ENCODE results near the gene FADS2.

FADS2 gene

DNA sequence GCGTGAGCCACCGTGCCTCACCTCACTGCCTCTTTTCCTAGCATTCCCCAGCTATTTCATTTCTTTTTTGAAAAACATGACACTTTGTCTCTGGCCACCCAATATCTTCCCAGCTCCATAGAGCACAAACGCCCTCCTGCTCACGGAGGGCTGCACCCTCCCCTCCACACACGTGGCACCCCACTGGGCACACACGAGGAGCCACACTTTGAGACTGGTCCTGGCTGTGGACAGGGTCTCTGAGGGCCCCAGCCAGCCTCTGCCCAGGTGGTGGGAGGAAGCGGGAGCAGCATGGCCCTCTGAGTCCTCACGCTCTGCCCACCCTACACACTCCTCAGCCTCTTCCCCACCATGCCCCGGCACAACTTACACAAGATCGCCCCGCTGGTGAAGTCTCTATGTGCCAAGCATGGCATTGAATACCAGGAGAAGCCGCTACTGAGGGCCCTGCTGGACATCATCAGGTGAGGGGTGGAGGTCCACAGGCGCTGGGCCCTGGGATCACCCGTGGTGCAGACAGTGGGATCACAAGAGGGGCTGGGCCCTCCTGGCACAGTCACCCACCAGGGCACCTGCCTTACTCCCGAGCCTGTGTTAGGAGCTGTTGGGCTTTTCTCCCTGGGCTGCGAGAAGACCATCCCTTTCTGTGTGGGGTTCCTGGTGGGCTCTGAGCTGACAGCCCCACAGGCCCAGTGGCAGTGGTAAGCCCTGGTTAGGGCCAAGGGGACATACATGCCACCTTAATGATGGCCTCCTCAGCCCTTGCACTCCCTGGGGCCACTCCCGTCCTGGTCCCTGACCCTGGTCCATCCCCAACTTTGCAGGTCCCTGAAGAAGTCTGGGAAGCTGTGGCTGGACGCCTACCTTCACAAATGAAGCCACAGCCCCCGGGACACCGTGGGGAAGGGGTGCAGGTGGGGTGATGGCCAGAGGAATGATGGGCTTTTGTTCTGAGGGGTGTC lies 37.0 kb downstream of the FADS2 start:
- in situ Hi-C loops (cut with MboI; ENCODE audit: low sequenced_read_pairs) = loop anchor here (25.0 kb wide), 1 partner anchor 447 kb away; no protein-coding TSS in a partner anchor

DNA sequence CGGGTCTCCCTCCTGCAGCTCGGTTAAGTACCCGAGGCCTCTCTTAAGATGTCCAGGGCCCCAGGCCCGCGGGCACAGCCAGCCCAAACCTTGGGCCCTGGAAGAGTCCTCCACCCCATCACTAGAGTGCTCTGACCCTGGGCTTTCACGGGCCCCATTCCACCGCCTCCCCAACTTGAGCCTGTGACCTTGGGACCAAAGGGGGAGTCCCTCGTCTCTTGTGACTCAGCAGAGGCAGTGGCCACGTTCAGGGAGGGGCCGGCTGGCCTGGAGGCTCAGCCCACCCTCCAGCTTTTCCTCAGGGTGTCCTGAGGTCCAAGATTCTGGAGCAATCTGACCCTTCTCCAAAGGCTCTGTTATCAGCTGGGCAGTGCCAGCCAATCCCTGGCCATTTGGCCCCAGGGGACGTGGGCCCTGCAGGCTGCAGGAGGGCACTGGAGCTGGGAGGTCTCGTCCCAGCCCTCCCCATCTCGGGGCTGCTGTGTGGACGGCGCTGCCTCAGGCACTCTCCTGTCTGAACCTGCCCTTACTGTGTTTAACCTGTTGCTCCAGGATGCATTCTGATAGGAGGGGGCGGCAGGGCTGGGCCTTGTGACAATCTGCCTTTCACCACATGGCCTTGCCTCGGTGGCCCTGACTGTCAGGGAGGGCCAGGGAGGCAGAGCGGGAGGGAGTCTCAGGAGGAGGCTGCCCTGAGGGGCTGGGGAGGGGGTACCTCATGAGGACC lies 38.3 kb downstream of the FADS2 start:
- in situ Hi-C loops (cut with MboI; ENCODE audit: low sequenced_read_pairs) = loop anchor here (25.0 kb wide), 1 partner anchor 446 kb away; no protein-coding TSS in a partner anchor

DNA sequence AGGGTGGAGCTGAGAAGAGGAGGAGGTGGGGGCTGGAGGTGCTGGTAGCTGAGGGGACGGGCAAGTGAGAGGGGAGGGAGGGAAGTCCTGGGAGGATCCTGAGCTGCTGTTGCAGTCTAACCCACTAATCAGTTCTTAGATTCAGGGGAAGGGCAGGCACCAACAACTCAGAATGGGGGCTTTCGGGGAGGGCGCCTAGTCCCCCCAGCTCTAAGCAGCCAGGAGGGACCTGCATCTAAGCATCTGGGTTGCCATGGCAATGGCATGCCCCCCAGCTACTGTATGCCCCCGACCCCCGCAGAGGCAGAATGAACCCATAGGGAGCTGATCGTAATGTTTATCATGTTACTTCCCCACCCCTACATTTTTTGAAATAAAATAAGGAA lies 38.9 kb downstream of the FADS2 start:
- in situ Hi-C loops (cut with MboI; ENCODE audit: low sequenced_read_pairs) = loop anchor here (25.0 kb wide), 1 partner anchor 445 kb away; no protein-coding TSS in a partner anchor

DNA sequence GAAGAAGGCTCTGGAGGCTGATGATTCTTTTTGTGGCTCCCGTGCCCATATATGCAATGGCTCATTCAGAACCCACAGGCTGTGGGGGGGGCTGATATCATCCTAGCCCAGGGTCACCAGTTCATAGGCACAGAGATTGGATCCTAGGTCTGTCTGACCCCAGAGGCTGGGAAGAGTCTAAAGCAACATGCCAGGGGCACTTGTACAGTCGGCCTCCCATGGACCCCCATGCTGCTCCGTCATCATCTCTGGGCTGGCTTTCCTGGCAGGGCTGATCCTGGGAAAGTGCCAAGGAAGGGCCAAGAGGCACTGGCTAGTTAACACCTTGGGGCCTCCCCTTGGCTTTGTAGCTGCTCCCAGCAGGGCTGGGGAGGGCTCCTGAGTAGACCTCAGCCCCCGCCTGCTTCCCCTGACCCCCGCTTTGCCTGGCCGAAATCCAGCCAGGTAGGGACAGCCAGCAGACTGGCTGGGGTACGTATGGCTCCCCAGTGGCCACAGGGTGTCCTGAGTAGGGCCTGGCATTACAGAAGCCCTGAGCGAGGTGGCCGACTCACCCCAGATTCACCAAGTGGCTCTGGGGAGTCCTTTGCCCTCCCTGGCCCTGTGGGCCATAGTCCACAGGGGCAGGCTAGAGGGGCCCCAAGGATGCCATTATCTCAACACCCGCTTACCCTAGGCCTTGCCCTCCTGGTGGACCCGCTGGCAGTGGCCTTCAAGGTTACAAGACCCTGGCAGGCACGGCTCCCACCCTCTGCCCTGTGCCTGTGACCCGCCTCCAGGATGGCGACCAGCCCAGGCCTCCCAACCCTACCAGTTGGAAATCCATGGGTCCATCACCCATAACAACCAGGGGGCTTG lies 40.7 kb downstream of the FADS2 start:
- in situ Hi-C loops (cut with MboI; ENCODE audit: low sequenced_read_pairs) = loop anchor here (25.0 kb wide), 1 partner anchor 444 kb away; no protein-coding TSS in a partner anchor

DNA sequence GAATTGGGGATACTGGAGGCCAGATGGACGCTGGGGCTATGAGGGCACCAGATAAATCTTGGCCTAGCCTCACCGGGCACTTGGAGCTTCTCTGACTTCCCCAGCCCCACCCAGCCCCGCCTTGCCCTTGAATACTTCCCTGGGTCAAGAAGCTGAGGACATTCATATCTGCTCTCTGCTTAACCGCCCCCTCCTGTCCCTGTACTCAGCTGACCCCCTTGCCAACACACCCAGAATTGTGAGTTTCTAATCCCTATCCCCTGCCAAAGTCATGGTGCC lies 41.3 kb downstream of the FADS2 start:
- in situ Hi-C loops (cut with MboI; ENCODE audit: low sequenced_read_pairs) = loop anchor here (25.0 kb wide), 1 partner anchor 443 kb away; no protein-coding TSS in a partner anchor

DNA sequence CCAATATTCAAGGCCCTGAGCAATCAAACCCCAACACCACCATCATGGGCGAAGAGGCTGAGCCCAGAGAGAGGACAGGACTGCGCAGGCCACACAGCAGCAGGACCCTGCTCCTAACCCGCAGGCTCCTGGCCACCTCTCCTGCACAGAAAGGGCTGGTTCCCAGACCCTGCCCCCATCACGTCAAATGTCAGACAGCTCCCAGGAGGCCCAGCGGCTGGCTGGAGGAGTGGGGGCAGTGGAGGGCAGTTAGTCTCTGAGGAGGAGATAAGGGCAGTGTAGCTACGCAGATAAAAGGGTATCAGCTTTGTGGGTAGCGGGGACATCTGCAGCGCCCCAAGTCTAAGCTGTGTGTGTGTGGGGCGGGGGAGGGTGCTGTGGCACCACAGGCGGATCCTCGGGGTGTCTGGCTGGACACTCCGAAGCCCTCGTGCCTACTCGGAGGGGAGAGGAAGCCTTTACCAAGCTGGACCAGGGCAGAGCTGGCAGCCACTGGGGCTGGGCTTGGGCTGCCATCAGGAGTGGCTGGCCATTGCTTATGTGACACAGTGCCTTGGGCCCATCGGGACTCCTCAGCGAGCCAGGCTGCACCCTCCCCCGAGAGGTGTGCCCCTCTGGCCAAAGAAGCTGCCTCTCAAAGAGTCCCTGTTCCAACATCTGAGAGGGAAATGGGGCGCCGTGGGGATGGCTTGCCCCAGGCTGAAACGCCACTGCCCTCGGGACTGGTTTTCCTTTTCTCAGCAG lies 41.8 kb downstream of the FADS2 start:
- in situ Hi-C loops (cut with MboI; ENCODE audit: low sequenced_read_pairs) = loop anchor here (25.0 kb wide), 1 partner anchor 442 kb away; no protein-coding TSS in a partner anchor

DNA sequence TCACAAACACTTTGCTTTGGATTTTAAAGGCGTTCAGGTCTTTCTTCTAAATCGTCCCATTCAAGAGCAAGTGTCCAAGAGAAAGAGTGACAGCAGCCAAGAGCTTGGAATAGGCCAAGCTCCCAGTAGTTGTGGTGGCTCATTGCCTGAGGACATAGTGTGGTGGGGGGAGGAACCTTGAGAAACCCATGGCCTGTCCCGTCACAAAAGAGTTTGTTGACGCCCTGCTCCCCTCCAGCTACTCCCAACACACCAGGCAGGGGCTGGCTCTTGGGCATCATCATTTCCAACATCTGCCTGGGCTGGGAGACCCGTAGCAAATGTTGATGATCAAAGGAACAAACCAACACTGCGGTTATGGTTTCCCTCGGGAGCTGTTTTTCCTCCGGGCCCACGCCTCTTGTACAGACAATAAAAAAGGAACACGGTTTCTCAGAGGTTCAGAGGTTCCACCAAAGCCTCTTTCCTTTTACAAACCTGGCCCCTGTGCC lies 42.5 kb downstream of the FADS2 start:
- in situ Hi-C loops (cut with MboI; ENCODE audit: low sequenced_read_pairs) = loop anchor here (25.0 kb wide), 1 partner anchor 442 kb away; no protein-coding TSS in a partner anchor

DNA sequence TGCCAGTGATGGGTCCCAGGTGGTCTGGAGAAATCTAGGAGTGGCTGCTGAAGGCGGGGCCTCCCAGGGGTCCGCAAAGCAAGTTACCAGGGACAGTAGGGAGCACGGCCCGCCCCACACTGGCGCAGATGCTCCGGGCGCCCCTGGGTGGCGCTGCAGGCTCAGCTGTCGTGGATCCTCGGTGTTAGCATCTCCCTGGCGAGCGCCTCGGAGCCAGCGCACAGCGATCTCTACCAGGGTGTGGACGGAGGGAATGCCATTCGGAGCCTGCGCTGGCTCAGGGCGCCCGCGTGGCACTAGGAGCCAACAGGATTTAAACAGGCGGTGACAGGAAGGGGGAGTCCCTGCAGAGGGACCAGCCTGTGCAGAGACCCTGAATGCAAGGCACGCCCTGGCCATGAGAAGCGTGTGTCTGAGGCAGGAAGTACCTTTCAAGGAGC lies 43.1 kb downstream of the FADS2 start:
- in situ Hi-C loops (cut with MboI; ENCODE audit: low sequenced_read_pairs) = loop anchor here (25.0 kb wide), 1 partner anchor 441 kb away; no protein-coding TSS in a partner anchor

DNA sequence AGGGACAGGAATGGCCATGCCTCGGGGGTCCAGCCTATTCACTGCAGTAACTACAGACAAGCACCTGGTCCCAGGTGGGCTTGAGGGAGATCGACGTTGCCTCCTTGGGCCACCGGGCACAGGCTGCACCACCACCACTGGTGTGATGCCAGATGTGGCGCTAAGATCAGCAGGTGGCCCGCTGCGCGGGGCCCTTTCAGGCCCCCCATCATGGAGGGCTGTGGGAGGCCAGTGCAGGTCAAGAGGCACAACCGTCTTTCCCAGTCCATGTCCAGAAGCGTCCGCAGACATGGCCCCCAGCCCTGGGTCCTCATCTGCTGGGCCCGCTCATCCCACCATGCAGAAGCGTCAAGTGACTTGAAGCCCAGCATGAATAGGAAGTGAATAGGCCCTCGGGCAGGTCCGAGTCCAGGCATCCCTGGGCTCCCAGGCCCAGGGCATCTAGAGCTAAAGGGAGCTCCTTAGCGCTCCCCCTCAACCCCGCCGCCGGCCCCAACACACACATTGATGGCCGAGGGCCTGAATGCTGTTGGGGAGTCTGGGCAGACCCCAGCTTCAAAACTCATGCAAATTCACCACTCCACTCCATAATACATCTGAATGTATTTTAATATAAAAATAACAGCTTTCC lies 45.0 kb downstream of the FADS2 start:
- in situ Hi-C loops (cut with MboI; ENCODE audit: low sequenced_read_pairs) = loop anchor here (25.0 kb wide), 1 partner anchor 439 kb away; no protein-coding TSS in a partner anchor

DNA sequence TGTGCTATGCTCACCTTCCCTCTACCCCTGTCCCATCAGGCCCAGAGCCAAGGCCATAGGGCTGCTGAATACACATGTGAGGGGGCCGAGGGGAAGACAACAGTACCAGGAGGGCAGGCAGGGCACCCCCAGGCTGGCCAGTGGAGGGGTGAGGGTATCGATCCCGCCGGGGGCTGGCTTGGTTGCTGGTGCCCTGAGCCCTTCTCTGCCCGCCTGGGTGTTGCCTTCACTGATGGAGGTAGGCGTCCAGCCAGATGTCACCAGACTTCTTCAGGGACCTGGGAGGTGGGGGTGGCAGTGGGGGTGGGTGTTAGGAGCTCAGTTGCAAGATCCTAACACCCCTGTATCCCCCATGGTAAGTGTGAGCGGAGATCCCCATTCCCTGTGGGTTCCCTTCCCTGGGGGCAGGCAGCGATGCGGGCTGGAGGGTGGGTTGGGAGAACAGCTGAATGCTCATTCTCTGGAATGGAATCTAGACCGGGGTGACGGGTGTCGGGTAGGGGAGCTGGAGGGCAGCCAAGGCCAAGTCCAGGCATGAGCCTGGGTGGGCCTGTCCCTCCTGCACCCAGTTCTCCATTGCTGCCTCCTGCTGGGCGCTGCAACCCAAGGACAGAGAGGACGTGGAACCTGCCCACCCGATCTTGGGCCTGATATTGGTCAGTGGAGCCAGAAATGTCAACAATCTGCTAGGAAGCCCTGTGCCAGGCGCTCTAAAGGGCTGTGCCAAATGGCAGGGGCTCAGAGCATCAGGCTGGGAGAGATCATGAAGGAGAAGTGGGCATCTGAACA lies 45.7 kb downstream of the FADS2 start:
- in situ Hi-C loops (cut with MboI; ENCODE audit: low sequenced_read_pairs) = loop anchor here (25.0 kb wide), 1 partner anchor 439 kb away; no protein-coding TSS in a partner anchor

DNA sequence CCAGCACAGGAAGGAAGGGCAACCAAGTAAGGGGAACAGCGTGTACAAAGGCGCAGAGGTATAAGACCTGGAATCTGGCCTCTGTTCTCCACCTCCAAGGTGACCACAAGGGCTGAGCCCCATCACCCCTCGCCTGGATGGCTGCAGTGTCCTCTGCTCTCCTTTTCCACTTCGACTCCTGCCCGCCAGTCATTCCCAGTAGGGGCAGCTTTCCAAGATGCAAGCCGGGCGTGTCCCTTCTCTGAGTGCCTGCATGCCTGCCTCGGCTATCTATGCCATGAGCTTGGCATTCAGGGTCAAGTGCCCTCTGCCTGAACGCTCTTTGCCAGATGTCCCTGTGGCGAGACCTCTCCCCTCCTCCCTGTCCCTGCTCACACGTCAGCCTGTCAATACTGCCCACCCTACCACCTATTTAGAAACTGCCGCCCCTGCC lies 46.3 kb downstream of the FADS2 start:
- in situ Hi-C loops (cut with MboI; ENCODE audit: low sequenced_read_pairs) = loop anchor here (25.0 kb wide), 1 partner anchor 438 kb away; no protein-coding TSS in a partner anchor

DNA sequence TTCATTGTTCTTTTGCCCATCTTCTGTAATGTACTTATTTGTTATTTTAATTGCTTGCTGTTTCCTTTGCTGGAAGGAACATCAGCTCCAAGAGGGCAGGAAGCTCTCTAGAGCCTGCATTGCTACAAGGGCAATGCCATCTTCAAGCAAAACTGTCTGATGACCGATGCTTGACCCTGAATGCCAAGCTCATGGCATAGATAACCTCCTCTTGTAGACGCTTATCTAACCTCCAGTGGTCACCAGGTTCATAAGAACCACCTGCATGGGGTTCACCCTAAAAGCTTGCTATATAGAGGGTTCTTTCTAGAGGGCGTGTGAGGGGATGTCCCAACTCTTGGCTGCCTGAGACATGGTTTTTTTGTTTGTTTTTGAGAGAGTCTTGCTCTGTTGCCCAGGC lies 46.8 kb downstream of the FADS2 start:
- in situ Hi-C loops (cut with MboI; ENCODE audit: low sequenced_read_pairs) = loop anchor here (25.0 kb wide), 2 partner anchors 187 to 437 kb away; no protein-coding TSS in a partner anchor

DNA sequence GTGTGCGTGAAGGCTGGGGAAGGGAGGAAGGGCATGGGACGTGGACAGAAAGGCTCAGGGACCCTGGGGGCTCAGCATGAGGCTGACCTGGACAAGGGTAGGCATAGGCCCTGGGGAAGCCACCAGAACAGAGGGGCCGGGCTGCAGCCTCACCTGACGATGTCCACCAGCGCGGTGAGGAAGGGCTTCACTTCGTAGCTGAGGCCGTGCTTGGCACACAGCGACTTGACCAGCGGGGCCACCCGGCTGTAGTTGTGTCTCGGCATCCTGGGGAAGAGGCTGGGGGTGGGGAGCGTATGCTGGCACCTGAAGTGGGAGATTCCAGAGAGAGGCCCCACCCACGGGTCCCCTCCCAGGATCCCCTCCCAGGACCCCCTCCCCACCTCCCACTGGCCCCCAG lies 47.6 kb downstream of the FADS2 start:
- in situ Hi-C loops (cut with MboI; ENCODE audit: low sequenced_read_pairs) = loop anchor here (25.0 kb wide), 1 partner anchor 187 kb away; no protein-coding TSS in a partner anchor

DNA sequence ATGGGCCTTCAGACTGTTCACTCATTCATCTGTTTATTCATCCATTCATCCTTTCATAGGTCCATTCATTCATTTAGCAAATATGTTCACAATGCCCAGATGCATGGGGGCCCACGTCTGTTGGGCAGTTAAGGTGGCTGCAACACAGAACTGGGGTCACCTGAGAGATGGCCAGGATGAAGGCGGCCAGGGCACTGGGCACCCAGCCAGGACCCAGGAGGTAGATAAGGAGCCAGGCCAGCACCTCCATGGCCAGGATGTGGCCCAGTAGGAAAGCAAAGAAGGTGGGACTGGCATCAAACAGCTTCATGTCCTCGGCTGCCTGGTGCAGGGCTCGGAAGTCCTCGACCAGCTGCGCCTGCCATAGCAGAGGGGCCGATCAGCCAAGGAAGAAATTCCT lies 51.1 kb downstream of the FADS2 start:
- in situ Hi-C loops (cut with MboI; ENCODE audit: low sequenced_read_pairs) = loop anchor here (25.0 kb wide), 1 partner anchor 183 kb away; no protein-coding TSS in a partner anchor

DNA sequence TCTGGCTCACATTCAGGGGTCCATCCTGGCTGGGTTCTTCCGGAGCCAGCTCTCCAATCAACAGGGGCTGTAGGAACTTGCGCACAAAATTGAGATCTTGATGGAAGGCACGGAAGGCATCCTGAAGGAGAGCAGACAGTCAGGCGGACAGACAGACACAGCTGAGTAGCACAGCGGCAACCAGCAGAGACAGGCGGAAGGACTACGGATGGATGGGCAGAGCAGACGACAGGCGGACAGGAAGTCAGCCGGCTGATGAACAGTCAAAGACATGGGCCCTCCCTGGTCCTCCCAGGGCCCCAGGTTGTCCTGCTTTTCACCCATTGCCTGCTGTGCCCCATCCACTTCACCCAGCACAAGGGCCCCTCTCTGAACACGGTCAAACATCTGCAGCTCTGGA lies 51.9 kb downstream of the FADS2 start:
- in situ Hi-C loops (cut with MboI; ENCODE audit: low sequenced_read_pairs) = loop anchor here (25.0 kb wide), 1 partner anchor 182 kb away; no protein-coding TSS in a partner anchor

DNA sequence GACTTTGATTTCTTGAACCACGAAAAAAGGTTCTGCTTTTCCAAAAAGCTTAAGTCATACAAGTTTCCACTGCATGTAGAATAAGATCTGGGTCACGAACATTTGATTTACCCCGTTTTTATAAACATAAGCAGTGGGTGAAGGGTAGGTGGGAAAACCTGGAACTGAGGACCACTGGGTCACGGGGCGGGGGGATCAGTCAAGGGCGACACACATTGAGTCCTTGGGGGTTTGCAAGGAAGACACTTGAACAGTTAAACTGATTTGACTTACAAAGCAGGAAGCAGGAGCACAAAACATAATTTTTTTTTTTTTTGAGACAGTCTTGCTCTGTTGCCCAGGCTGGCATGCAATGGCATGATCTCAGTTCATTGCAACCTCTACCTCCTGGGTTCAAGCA lies 52.4 kb downstream of the FADS2 start:
- in situ Hi-C loops (cut with MboI; ENCODE audit: low sequenced_read_pairs) = loop anchor here (25.0 kb wide), 1 partner anchor 182 kb away; no protein-coding TSS in a partner anchor

DNA sequence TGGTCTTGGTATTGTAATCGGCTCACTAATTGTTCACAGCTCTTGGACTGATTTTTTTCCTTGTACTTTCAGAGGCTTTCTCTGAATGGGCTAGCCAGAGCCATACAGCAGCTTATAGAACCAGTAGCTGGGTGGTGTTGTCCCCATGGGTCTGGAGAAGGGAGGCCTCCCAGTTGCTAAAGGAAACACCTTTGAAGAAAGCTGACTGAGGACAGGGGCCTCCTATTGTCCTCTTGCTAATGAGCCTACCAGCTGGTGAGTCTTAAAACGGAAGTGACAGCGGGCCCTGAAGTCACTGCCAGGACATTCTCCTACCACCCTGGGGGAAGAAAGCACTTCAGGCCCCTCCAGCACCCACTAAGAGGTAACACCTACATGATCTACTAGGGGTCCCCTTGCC lies 53.3 kb downstream of the FADS2 start:
- in situ Hi-C loops (cut with MboI; ENCODE audit: low sequenced_read_pairs) = loop anchor here (25.0 kb wide), 1 partner anchor 181 kb away; no protein-coding TSS in a partner anchor

DNA sequence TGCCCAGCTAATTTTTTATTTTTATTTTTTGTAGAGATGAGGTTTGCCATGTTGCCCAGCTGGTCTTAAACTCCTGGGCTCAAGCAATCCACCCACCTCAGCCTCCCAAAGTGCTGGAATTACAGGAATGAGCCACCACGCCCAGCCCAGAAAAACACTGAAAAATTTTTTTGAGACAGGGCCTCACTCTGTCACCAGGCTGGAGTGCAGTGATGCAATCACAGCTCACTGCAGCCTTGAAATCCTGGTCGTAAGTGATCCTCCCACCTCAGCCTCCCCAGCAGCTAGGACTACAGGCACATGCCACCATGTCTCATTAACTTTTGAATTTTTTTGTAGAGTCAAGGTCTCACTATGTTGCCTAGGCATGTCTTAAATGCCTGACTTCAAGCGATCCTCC lies 54.2 kb downstream of the FADS2 start:
- in situ Hi-C loops (cut with MboI; ENCODE audit: low sequenced_read_pairs) = loop anchor here (25.0 kb wide), 1 partner anchor 180 kb away; no protein-coding TSS in a partner anchor
